GM15510 (cell line): ENCODE measurements around the gene MAP6.

Experiments
- POLR2A ChIP-seq: IDR thresholded peaks from 3 replicates; pipeline ENCODE4 v1.6.1; 2011; ENCODE audit warnings: borderline replicate concordance; ENCODE audit not compliant: insufficient read length; ENCODE audit errors: extremely low read depth

The MAP6 gene

DNA sequence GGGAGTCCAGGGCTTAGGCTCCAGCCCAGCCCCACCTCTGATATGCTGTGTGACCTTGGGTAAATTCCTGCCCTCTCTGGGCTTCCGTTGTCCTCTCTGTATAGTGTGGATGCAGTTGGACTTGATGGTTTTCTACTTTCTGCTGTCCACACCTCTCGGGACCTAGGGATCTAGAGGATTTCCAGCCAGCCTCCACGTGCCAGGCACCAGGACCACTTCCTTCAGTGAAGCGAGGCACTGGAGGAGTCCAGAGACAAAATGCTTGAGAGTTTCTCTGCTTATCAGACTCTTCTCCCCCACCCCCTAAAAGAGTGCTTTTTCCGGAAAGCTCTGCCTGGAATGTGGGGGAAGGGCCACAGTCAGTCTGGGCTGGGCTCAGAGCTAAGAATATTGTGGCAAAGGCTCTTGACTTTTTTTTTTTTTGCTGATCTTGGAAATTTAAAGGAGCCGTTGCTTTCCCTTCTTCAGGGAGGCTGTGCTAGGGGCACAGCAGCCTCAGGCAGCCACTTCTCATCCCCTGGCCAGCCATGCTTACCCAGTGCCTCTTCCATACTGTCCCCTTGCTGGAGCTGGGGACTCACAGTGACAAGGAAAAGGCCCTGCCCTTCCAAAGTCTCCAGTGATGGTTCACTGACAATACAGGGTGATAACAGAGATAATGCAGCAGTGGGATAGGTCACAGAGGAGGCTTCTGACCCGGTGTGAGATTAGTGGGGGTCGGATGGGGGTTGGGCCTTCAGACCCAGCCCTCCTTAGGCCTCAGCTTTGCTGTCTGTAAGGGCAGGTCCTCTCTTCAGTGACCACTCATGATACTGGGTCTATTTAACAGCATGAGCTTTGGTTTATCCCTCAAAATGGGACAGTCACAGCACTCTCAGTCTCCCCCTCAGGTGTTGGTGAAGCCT is 109.6 kb downstream of the MAP6 start:
- TF ChIP-seq POLR2A, result no peak

DNA sequence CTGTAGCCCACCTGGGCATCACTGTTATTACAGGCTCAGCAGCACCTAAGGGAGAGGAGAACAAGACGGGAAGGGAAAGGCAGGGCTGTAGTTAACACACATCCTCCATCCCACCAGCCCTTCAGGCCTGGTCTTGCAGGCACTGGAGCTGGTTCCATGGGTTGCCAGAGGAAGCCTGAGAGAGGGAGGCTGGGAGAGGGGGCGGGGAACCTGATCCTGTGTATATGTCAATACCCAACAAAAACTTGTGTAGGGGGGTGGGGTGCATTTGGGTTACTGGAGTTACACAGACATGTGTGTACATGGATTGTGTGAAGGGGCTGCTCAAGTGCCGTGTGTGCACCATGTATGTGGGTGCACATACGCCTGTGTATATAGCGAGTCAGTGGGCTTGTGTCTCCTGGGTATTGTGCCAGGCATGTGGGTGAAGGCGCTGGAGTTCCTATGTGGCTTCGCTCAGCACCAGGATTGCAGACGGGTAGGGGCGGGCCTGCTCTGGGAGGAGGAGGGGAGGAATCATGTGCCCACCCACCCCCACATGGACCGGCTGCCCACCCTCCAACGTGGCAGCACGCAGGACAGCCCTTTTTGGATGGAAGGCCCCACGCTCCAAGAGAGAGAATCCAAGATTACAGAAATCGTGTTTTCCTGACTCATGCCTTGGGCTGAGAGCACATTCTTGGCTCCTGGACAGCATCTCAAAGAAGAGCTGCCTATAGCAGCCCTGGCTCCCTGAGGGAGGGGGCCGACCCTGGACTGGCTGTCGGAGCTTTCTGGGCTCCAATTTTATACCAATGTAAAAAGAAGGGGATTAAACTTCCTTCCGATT is 111.0 kb downstream of the MAP6 start:
- no peak for TF ChIP-seq POLR2A

DNA sequence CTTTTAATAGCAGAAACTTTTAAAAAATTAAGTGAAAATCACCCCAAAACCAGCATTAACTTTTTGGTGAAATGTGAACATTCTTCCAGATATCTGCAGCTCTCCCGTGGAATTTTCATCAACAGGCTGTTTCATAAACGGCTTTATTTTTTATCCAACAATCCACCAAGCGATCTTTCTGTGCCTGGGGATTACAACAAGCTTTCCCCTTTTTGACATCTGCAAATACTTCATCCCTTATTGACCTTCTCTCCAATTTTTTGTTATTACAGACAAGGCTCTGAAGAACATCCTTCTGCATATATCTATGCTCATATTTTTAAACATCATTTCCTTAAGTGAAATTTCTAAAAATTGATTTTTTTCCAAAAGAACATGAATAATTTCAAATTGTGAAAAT is 112.6 kb downstream of the MAP6 start:
- no peak for TF ChIP-seq POLR2A

DNA sequence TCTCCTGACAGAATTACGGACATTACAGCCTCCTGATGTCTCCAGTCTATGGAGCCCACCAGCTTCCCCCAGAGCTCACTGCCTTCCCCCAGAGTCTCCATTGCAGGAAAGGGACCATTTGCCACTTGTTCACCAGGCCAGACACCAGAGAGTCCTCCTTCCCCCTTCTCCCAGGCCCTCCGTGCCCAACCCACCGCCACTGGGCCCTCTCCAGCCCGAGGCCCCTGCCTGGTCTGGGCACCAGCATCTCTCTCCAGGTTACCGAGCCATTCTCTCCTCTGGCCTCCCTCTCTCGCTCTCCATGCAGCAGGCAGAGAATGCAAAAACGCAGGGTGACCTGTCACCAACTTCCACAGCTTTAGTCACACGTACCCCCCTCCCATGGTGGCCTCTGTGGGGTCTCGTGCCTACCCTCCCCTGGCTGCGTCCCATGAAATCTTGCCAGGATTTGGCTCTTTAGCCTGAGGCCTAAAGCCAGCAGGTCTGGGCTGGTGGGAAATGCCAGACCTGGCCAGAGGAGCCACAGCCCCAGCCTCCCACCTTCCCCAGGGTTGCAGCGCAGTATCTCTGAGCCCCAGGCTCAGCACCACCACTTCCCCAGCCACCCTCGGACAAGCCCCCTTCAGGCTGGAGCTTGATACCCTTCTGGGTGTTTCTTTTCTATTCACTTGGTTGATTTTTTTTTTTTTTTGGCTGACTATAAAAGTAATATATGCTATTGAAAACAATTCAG is 113.6 kb downstream of the MAP6 start:
- TF ChIP-seq POLR2A, result no peak

- no peak for TF ChIP-seq POLR2A
Observed at GRCh38 chr11:75554258-75555022, 114.4 kb downstream of the MAP6 start.

DNA sequence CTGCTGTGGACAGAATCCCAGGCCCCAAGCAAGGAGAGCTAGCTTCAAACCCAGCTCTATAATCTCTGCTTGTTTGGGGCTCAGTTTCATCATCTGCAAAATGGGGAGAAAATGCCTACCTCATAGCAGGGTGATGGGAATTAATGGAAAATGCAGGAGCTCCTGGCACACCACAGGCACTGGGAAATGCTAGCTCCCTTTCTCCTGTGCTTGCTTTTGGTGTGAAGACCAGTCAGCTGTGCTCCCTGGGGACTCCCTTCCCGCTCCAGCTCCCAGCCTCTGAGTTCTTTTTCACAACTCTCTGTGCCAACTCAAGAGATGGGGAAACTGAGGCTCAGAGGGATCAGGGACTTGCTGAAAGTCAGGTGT is 115.0 kb downstream of the MAP6 start:
- TF ChIP-seq POLR2A, result no peak

DNA sequence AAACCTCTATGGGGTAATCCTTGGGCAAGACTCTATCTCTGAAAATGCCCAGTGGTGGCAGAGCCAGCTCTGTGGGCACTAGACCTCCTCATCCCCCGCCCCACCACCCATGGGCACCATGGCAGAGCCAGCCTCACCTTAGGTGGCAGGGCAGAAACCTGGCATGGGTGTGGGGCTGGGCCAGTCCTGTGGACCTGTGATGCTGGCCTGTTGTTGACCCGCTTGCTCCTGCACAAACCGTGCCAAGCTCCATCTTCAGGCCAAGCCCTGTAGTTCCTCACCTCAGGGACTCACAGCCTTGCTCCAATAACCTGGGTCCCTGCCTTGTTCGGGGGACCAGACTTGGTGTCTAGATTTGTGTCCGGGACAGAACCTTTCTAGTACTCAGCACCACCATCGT is 115.7 kb downstream of the MAP6 start:
- no peak for TF ChIP-seq POLR2A

DNA sequence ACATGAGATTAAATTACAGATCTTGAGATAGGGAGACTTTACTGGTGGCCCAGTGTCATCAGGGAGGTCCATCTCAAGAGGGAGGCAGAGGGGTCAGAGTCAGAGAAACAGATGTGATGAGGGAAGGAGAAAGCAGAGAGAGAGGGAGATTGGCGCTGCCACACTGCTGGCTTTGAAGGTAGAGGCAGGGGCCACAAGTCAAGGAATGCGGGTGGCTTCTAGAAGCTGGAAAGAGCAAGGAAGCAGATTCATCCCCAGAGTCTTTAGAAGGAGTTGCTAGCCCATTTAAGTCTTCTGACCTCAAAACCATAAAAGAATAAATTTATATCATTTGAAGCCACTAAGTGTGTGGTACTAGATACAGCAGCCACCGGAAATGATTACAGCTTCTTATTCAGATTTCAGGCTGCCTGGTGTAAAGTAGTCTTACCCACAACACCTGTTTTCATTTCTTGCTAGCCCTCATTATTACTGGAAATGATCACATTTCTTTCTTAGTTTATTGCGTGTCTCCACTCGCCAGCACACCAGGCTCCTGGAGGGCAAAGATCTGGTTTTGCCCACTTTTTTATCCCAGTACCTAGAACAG is 119.4 kb downstream of the MAP6 start:
- no peak for TF ChIP-seq POLR2A

DNA sequence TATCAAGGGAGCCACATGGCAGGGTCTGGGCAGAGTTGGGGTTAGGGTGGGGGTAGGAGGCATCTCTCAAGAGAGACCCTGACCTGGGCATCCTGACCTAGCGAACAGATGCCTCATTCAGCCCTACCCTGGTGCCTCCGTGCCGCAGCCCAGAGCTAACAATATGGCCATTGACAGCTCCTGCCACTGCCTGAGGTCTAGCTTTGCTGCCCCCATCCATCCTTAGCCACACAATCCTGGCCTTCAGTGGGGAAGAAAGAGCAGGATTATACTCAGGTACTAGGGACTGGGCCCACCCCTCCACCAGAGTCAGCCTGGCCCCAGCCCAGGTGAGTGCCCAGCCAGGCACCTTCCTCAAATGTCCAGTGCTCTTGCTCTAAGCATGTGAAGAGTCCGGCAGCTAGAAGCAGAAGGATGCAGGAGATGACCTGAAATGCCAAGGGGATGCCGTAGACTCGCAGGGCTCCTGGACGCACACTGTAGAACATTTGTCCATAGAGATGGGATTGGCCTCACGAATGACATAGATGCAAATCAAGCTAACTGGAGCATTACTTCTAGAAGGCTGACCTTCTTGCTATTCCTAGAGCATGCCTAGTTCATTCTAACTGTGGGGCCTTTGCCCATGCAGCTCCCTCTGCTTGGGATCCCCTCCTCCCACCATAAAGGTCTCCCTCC is 120.1 kb downstream of the MAP6 start:
- TF ChIP-seq POLR2A, result no peak

GRCh38 chr11:75547617-75548058 is 121.2 kb downstream of the MAP6 start:
- no peak for TF ChIP-seq POLR2A

- no peak for TF ChIP-seq POLR2A
Observed at GRCh38 chr11:75547177-75547576, 121.7 kb downstream of the MAP6 start.

DNA sequence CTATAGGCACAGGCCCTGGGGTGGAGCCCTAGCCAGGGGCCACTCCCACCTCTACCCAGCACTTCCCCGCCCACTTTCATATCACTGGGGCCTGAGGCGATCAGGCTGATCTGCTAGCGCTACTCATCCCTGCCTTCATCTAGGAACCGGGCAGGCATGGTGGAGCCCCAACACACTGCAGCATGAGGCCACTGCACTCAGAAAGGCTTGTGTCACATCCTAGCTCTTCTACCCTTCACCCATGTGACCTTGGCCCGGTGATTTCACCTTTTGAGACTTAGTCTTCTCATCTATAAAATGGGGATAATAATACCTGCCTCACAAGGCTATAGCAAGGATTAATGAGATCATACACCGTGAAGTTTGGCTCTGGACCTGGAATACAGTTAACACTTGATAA is 125.0 kb downstream of the MAP6 start:
- no peak for TF ChIP-seq POLR2A

DNA sequence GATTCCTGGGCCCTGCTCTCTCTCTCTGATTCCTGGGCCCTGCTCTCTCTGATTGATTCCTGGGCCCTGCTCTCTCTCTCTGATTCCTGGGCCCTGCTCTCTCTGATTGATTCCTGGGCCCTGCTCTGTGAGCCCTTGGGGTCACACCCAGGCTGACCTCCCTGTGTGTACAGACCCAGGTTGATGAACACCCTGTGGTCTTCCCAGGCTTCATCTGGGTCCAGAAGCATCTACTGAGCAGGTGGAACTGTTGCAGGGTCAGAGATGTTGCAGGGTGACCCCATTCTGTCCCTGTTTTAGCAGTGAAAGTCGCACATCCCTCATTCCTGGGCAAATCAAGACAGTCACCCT is 126.8 kb downstream of the MAP6 start:
- no peak for TF ChIP-seq POLR2A
